GM19438 (cell line): ENCODE measurements around the gene DCAF5.

Experiments
- ATAC-seq: cut with Tn5 transposase; IDR thresholded peaks from one replicate; pipeline ENCODE4 v1.9.1; 2021; ENCODE audit warnings: low read depth; ENCODE audit not compliant: unreplicated experiment

The DCAF5 gene

GRCh38 chr14:69142101-69142500 is 10.8 kb downstream of the DCAF5 start:
- ATAC-seq = no peak

- ATAC-seq = no peak
These were observed 11.4 kb downstream of the DCAF5 start for GRCh38 chr14:69141550-69141949.

GRCh38 chr14:69139743-69140142 is 13.2 kb downstream of the DCAF5 start:
- ATAC-seq = no peak

- no peak for ATAC-seq
These were observed 14.9 kb downstream of the DCAF5 start for GRCh38 chr14:69137843-69138535.

- no peak for ATAC-seq
These were observed 15.5 kb downstream of the DCAF5 start for GRCh38 chr14:69137416-69137815.

GRCh38 chr14:69135133-69135532 is 17.8 kb downstream of the DCAF5 start:
- ATAC-seq = no peak

- ATAC-seq = no peak
These were observed 19.5 kb downstream of the DCAF5 start for GRCh38 chr14:69133206-69134125.

GRCh38 chr14:69132513-69133181 is 20.3 kb downstream of the DCAF5 start:
- ATAC-seq = no peak

- ATAC-seq = no peak
These were observed 21.7 kb downstream of the DCAF5 start for GRCh38 chr14:69131176-69131575.

- no peak for ATAC-seq
These were observed 23.5 kb downstream of the DCAF5 start for GRCh38 chr14:69129264-69129880.

- ATAC-seq = no peak
These were observed 34.6 kb downstream of the DCAF5 start for GRCh38 chr14:69118305-69118704.

GRCh38 chr14:69117020-69117767 is 35.7 kb downstream of the DCAF5 start:
- no peak for ATAC-seq

GRCh38 chr14:69115407-69116185 is 37.3 kb downstream of the DCAF5 start:
- no peak for ATAC-seq

- ATAC-seq = no peak
These were observed 38.2 kb downstream of the DCAF5 start for GRCh38 chr14:69114763-69115162.

- no peak for ATAC-seq
These were observed 44.6 kb downstream of the DCAF5 start for GRCh38 chr14:69108358-69108757.

GRCh38 chr14:69107407-69108003 is 45.4 kb downstream of the DCAF5 start:
- ATAC-seq = no peak

- no peak for ATAC-seq
These were observed 46.5 kb downstream of the DCAF5 start for GRCh38 chr14:69106451-69106850.

GRCh38 chr14:69105326-69105725 is 47.6 kb downstream of the DCAF5 start:
- no peak for ATAC-seq

GRCh38 chr14:69101331-69101826 is 51.5 kb downstream of the DCAF5 start:
- ATAC-seq = no peak
